ENCODE results near the gene CCT7. TPM values are rescaled to one million over a fixed set of nuclear protein-coding genes. Genes with fewer than 3 reads are reported as not detected.
A peak's percentile ranks its signal among the peaks of the same experiment; 100 is the strongest.

Gene CCT7
- total RNA-seq, 1 donor from 2014 or later, result 164 TPM

DNA sequence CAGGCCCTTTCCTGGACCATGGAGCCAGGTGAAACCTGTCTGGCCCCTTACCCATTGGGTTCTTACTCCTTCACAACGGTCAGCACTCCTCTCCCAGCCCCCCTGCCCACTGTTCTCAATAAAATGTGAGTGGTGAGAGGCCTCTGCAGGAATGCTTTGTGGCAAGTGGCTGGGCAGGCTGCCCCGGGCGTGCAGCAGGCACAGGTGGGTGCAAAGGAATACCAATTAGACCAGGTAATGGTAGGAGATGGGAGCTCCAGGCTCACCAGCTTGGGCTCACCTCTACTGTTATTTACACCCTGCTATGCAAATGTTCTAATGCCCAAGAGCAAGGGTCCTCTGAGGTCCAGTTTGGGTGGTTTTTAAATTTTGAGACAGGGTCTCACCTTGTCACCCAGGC is 7.0 kb upstream of the CCT7 start:
- DNase-seq, result no peak

DNA sequence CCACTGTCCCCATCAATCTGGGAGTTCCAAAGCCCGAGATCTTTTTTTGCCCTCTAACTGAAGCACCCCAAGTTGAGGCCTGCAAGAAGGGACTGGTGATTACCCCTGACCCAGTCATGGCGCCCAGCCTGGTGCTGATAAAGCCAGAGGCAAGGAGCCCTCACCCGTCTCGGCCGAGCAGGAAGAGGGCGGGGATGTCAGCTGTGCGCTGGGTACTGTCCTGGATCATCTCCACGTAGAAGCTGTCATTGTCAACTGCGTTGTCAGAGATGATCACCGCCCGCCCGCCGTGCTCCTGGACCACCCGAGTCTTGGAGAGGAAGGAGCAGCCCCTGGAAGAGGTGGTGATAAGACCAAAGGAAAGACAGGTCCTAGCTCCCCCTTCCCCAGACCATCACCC is 5.5 kb upstream of the CCT7 start:
- DNase-seq, result no peak

DNA sequence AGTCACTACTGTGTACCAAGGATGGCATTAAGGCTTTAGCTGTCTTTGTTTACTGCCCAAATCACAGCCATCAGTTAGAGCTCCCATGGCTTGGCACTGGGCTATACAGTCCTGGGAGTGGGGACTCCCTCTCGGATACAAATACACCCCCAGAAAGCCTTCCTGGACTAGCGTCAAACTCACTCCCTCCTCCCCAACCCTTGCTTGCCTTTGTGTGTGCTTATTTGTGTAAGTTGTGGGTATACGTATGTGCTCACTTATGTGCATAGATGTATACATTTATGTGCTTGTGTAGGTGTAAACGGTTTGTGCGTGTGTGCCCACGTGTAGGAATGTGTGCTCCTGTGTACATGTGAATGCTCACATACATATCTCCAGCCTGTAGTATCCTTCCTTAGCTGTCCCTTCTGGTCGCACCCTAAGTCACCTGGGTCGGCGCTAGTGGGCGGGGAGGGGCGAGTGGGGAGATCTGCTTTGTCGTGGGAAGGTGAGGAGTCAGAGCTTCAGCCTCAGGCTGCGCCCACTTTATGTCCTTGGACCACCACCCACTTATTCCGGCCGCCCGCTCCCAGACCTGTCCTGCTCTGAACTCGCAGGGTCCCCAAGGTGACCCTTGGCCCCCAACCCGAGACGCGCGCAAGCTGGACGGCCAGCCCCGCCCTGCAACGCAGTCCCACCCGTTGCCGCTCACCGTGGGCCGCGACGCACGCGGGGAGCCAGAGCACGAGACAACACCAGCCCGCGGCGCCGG is 1.5 kb upstream of the CCT7 start:
- no peak for DNase-seq

DNA sequence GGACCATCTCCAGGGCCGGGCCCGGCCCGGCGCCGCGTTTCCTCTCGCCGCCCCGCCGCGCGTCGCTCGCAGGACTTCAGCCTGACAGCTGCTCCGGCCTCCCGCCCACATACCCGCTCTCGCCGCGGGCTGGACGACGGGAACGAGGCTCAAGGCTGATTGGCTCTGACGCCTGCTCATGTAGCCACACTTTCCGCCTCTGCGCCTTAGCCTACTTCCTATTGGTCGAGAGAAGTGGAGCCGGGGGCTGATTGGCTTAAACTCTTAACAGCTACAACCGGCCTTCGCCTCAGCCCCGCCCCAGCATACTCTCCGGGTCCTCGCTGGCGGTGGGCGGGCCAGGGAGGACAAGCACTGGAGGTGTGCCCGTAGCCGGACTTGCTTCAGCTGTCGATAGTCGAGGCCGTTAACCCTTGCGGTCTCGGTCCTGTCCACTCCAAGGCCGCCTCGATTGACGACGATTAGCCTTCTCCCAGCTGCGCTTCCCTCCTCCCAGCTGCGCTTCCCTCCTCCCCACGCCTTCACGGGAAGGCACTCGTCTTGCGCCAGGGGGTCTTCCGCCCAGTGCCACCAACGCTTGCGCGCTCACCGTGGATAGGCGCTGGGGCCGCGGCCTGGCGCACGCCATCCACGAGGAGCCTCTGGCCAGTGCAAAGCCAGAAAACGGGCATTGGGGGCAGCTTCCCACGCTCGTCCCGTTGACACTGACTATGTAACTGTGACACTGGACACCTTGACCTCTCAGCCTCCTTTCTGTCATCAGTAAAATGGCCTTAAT is 765 bp upstream of the CCT7 start, which contains the start of gene PRADC1:
PRADC1 (minus strand) TSS at position 86 of the 778 bp plus-strand sequence; CDS start at position 7, 79 bp downstream.
- DNase-seq, result peak; percentile 99

DNA sequence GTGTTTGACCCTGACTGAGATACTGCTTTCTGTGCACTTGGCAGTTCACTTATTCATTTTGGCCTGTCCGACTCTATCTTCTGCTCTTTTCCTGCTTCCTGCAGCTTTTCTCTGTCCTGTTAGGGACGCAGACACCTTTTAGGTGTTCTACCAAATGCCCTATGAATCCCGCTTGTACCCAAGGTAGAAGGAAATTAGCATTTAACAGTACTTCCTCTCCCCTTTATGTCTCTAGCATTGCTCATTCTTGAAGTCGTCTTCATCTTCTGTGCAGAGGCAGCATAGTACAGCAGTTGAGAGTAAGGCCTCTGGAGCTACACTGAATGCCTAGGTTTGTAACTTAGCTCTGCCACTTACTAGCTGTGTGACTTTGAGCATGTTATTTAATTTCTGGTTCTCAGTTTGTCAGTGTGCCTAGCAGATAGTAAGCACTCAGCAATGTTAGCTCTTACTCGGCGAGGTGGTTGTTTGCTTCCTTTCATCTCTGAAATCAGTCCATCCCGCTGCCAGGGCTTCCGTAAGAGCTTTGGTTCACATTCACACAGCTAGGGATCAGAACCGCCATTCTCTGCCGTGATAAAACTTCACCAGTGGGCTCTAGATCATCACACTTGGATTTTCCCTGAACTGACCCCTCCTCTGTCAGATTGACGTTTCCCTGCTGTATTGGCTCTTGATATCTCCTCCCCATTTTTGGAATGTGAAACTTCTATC is 1.4 kb downstream of the CCT7 start:
- DNase-seq, result no peak

DNA sequence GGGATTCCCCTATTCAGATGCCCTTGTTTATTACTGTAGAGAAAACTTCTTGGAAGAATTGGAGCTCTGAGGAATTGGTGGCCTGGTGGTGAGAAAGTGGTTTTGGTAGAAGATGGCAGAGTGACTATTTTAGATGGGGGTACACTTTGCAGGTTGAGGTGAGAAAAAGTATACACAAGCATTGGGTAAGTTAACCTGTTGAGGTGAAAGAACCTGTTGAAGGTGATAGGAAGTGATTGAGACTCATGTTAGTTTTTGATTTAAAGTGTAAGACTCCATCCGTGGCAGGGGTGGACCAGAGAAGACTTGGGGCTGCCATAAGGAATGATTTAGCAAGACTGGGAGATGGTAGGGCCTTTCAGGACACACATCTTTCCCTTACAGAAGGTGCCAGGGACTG is 3.1 kb downstream of the CCT7 start:
- no peak for DNase-seq

DNA sequence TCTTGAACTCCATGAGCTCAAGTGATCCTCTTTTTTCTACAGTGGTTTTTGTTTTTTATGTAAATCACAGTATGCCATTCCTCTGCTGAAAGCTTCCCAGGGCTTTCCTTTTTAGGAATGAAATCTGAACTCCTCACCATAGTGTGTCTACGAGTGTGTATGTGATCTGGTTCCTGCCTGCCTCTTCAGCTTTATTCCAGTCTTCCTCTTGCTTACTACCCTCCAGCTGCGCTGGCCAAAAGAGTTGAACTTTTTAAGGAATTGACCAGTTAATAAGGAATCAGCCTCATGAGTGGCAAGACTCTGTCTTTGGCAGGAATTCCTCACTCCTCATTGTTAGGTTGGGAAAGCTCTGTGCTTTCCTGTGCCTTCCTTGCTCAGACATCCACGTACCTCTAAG is 4.0 kb downstream of the CCT7 start:
- DNase-seq, result no peak

DNA sequence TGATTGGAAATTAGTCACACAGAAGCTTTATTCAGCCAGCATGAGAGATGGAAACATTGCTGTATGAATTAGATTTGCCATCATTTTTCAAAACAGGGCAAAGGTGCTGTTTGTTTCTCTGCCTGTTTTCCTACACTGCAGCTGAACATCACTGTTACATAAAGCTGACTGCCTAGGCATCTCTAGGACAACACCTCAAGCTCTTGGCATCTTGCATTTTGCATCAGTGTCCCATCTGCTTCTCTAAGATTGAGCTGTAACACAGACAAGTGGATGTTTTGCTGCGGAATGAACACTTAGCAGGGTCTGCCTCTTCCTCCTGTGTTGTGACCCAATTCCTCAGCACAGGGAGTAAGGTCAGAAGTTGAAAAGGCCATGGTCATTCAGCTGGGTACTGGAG is 4.9 kb downstream of the CCT7 start:
- no peak for DNase-seq

DNA sequence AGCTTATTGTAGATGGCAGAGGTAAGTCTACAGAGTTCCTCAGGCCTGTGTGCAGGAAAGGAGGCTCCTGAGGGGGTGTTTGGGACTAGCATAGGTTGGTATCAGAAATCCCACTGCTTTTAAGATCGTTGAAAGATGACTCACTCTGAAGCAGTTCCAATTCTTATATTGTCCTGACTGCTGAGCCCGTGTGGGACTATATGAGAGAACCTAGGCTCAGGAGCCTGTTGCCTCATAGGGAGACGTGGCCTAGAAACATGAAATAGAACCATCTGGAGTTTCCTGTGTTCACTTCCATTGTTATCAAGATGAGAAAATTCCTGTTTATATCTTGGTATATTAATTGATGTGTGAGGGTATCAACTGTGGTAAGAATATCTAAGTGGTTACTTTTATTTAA is 5.7 kb downstream of the CCT7 start:
- DNase-seq, result no peak

DNA sequence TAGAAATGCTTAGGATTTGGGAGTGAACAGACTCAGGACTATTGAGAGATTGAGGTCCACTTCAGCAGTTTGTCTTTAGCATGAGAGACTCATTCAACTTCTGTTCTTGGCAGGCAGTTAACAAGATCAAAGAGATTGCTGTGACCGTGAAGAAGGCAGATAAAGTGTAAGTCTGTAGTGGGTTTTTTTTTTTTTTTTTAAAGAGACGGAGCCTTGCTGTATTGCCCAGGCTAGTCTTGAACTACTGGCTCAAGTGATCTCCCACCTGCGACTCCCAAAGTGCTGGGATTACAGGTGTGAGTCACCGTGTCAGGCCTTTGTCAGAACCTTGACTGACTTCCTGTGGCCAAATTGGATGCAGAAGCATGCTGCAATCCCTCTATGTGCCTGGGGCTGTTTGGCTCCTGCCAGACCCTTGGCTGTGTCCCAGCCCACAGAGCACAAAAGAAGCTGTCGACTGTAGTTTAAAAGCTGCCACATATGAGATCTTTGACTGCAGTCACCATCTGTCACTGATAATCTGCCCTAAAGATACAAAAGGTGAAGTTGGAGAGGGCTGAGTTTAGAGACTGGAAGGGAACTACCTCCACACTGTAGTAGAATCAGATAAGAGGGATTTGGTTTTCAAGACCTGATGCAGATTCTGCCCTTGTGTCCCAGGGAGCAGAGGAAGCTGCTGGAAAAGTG is 9.9 kb downstream of the CCT7 start:
- no peak for DNase-seq

DNA sequence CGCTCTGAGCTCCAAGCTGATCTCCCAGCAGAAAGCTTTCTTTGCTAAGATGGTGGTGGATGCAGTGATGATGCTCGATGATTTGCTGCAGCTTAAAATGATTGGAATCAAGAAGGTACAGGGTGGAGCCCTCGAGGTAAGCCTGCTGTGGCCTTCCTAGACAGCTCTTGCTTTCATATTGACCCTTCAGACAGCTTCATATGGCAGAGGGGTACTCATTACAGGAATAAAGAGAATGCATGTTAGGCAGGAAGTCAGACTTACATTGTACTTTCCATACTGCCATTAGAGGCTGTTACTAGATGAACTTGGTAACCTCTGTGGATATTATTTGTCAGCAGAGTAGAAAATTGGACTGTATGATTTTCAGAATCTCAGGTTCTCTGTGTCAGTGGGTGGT is 10.5 kb downstream of the CCT7 start:
- no peak for DNase-seq

DNA sequence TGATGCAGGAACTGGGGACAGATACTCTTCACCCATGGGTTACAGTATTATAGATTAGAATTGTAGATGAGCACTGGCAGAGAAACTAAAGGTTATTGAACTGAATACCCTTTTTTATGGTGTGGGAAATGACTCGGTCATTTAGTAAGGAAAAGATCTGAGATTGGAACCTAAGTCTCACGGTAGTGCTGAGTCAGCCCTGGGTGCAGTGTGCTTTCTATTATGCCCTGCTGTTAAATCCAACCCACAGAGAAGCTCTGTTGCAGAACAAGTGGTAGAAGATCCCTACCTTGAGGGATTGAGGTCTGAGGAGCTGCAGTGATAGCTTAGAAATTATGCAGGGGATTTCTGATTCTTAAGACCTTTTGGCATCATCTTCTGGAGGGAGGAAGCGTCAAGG is 12.7 kb downstream of the CCT7 start:
- DNase-seq, result no peak

DNA sequence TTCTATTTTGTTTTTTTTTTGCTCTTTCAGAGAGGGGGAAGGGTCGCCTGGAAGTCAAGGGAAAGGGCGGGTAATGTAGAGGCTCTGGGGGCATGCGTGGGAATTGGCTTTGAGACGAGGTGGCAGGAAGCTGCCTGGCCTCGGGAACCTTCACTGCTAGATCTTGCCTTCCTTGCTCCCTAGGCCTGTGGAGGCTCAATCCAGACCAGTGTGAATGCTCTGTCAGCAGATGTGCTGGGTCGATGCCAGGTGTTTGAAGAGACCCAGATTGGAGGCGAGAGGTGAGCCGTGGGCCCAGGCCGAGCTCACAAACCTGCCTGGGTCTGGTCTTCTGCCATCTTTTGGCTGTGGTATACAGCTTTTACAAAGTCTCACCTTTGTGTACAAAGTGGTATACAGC is 15.5 kb downstream of the CCT7 start:
- DNase-seq, result no peak

DNA sequence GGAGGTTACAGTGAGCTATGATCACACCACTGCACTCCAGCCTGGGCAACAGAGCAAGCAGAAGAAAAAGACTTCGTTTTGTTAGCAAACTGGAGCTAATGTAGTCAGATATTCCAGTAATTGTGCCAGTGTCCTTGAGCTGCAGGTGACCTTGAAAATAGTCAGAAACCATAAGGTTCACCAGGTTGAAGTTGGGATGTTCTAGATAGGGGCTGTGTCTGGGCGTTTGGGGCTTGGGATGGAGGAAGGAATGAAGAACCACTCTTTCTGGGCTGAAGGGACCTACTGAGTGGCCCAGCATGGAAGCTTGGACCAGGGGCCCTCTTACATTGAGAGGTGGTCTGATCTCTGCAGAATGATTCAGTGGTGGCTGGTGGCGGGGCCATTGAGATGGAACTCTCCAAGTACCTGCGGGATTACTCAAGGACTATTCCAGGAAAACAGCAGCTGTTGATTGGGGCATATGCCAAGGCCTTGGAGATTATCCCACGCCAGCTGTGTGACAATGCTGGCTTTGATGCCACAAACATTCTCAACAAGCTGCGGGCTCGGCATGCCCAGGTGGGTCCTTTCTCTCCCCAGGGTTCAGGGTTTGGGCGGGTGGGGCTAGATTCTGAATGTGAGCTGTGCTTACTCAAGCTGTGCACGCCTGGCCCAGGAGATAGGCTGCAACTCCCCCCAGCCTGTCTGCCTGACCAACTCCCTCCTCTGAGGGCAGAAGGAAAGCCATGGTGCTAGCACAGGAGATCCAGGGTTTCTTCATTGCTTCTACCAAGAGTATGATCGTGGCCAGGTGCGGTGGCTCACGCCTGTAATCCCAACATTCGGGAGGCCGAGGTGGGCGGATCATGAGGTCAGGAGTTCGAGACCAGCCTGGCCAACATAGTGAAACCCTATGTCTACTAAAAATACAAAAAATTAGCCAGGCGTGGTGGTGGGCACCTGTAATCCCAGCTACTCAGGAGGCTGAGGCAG is 17.1 kb downstream of the CCT7 start:
- no peak for DNase-seq

DNA sequence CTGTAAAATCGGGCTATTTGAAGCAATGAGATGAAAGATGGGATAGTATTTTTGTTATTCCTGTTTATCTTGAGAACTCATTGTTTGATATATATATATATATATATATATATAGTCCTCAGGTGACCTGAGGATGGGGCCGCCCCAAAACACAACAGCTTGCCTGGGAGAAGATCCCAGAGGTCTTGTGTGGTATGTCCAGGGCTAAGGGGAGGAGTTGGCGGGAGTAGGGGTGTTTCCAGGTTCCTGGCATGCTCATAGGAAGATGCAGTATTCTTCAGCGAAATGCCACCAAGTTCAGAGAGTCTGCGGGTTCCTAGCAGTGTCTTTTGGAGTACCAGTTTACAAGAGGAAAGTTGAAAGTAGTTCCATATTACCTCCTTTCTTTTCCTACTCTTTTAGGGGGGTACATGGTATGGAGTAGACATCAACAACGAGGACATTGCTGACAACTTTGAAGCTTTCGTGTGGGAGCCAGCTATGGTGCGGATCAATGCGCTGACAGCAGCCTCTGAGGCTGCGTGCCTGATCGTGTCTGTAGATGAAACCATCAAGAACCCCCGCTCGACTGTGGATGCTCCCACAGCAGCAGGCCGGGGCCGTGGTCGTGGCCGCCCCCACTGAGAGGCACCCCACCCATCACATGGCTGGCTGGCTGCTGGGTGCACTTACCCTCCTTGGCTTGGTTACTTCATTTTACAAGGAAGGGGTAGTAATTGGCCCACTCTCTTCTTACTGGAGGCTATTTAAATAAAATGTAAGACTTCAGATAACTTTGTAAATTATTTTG is 18.3 kb downstream of the CCT7 start:
- no peak for DNase-seq

DNA sequence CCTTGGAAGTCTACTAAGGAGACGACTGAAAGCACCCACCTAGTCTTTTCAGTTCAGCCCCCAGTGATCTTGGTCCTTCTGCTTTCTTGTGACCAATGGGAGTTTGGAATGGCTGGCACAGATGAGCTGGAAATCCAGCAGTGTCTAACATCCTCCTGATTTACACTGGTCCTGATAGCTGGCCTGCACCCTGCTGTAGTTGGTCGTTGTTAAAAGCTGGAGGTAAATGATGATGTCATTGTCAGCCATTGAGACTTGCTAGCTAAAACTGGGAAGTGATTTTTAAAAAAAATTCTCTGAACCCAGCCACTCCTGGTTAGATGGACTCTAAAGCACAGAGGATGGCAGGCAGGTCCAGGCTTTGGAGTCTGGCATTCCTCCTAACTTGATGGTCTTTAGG is 19.3 kb downstream of the CCT7 start:
- no peak for DNase-seq

DNA sequence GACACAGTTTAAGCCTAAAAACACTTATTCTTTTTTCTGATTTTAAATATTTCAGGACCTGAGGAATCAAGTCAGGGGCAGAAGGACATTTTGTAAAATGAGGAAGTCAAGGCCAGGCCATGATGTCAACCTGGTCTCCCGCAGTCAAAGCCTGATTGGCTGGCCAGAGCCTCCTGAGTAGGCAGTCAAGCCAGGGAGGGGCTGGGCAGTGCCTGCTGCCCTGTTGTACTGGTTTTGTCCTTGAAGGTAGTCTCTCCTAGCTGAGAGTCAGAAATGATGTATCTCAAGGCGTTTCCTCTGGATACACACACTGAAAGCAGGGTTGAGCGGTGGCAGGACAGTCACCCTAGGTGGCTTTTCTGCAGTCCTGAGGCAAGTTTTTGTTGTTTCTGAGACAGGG is 19.8 kb downstream of the CCT7 start:
- DNase-seq, result no peak

DNA sequence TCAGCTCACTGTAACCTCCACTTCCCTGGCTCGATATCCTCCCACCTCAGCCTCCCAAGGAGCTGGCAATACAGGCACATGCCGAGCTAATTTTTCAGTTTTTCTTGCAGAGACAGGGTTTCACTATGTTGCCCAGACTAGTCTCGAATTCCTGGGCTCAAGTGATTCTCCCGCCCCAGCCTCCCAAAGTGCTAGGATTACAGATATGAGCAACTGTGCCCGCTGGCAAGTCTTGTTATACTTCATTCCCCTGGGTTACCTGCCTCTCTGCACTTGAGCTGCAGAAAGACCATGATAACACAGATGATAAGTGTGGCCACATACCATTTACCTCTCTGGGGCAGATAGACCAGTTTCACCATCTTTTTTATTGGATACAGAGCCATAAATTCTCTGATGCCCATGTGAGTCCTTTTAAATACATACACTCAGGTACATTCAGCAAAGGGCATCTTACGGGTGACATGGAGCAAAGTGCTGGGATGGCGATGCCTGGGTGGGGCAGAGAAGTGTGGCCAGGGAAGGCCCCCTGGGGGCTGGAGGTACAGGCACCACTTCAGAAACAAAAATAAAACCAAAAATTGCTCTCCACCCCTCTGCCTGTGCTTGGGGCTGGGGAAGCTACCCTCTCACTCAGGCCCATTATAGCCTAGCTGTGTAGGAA is 20.4 kb downstream of the CCT7 start:
- no peak for DNase-seq

DNA sequence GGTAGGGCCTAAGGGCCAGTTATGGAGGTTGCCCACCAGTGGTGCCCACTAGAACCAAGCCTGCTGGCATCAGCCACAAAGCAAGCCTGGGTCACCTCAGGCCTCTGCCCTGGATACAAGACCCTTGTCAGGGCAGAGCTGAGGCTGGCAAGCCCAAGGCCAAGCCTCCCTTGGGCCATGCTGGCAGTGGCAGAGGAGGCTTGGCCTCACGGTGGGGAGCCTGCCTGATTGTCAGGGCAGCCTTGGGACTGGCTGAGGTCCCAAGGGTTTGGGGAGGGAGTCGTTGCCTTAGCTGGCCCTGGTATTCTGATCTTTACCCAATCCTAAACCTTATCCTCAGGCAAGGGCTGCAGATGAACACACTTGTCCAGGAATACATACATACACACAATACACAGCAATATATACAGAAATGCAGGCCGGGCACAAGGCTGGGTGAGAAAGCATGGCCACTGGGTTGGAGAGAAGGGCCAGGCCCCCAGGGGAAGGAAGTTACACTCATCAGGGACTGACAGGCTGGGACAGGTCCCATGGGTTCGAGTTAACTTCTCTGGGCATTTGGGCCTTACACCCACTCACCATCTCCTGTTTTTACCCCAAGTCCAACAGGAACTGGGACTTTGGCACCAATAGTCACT is 21.0 kb downstream of the CCT7 start:
- no peak for DNase-seq
